BE2C (cell line): ENCODE measurements around the gene SLC38A9.

Source experiments
- DNase-seq: peaks from one replicate; pipeline ENCODE4 v3.0.0-alpha.2; 2020
- H3K27me3 ChIP-seq: fragments of 250-450 bp; sonication (Bioruptor Pico); 2 replicates; pipeline ENCODE4 v1.5.1; 2020; ENCODE audit warnings: mild to moderate bottlenecking
- H3K36me3 ChIP-seq: fragments of 250-450 bp; sonication (Bioruptor Pico); 2 replicates; pipeline ENCODE4 v1.5.1; 2020; ENCODE audit warnings: mild to moderate bottlenecking
- H3K4me1 ChIP-seq: fragments of 250-450 bp; sonication (Bioruptor Pico); 2 replicates; pipeline ENCODE4 v1.5.1; 2020
- H3K4me3 ChIP-seq: 2 replicates; pipeline ENCODE4 v1.5.1; 2011; ENCODE audit warnings: low read depth, low read length
- H3K9me3 ChIP-seq: fragments of 250-450 bp; sonication (Bioruptor Pico); 2 replicates; pipeline ENCODE4 v1.5.1; 2020
- TF ChIP-seq, protein P1 (sequence below): IDR thresholded peaks from 2 replicates; pipeline ENCODE4 v1.5.1; 2012; ENCODE audit warnings: mild to moderate bottlenecking, low read depth, low read length

The SLC38A9 gene

DNA sequence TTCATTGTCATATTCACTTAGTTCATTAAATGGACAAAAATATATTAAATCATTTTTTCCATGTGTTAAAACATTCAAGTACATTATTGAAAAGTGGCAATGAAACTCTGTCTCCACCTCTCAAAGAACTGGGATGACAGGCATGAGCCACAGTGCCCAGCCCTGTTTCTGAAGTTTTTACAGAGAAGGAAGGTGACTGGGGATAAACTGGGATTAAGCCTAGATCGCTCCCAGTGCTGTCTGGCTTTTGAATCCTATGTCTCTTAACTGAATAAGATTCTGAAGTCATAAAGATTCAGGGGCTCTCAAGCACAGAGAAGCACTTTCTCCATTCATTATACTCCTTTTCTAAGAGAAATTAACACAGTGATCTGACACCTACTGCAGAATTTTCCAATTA lies 88.3 kb downstream of the SLC38A9 start:
- H3K9me3 ChIP-seq = no peaks in the 10 kb centered on the region
- no peak for DNase-seq
- H3K27me3 ChIP-seq = no peaks in the 10 kb centered on the region
- no peaks in the 10 kb centered on the region for H3K36me3 ChIP-seq
- TF ChIP-seq, protein P1, sequence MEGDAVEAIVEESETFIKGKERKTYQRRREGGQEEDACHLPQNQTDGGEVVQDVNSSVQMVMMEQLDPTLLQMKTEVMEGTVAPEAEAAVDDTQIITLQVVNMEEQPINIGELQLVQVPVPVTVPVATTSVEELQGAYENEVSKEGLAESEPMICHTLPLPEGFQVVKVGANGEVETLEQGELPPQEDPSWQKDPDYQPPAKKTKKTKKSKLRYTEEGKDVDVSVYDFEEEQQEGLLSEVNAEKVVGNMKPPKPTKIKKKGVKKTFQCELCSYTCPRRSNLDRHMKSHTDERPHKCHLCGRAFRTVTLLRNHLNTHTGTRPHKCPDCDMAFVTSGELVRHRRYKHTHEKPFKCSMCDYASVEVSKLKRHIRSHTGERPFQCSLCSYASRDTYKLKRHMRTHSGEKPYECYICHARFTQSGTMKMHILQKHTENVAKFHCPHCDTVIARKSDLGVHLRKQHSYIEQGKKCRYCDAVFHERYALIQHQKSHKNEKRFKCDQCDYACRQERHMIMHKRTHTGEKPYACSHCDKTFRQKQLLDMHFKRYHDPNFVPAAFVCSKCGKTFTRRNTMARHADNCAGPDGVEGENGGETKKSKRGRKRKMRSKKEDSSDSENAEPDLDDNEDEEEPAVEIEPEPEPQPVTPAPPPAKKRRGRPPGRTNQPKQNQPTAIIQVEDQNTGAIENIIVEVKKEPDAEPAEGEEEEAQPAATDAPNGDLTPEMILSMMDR = no peak
- H3K4me1 ChIP-seq = peaks cover 5% of the 10 kb centered on the region
- H3K4me3 ChIP-seq = no peak overlapping the region

DNA sequence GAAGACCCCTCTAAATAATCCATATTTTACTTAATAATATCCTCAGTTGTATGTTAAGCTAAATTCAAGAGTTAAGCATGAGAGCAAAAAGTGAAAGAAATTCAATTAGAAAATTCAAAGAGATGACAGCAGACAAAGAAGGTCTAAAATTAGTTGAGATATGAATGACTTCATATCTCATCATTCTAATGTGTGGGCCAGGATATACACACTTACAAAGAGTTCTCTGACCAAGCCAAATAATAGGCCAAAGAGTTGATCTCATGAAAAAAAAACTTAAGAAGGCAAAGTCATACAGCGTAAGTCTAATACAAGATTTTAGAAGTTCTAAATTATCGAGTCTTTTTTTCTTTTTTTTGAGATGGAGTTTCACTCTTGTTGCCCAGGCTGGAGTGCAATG lies 89.7 kb downstream of the SLC38A9 start:
- H3K36me3 ChIP-seq = no peaks in the 10 kb centered on the region
- no peaks in the 10 kb centered on the region; the same call in 1 of the 2 replicates for H3K4me1 ChIP-seq
- H3K4me3 ChIP-seq = no peak overlapping the region
- DNase-seq = no peak
- TF ChIP-seq, protein P1 = no peak
- no peaks in the 10 kb centered on the region for H3K9me3 ChIP-seq
- no peaks in the 10 kb centered on the region for H3K27me3 ChIP-seq

DNA sequence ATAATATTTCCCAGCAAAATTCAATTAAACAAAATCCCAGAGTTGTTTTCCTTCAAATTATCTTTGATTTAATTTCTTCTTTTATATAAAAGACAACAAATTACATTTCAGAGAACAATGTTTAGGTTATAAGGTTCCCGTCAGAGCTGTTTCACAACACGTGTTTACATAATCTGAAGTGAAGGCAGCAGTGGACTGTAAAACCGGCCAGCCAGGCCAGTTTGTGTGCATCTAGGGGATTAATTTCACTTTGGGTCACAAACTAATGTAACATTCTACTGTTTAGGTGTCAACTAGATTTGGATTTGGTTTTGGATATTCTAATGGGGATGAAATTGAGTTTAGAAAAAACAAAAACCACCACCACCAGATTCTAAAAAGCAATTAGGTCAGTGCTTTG lies 90.9 kb downstream of the SLC38A9 start:
- H3K9me3 ChIP-seq = no peaks in the 10 kb centered on the region
- H3K27me3 ChIP-seq = no peaks in the 10 kb centered on the region
- H3K4me1 ChIP-seq = no peaks in the 10 kb centered on the region
- no peaks in the 10 kb centered on the region for H3K36me3 ChIP-seq
- no peak overlapping the region for H3K4me3 ChIP-seq
- no peak for DNase-seq
- TF ChIP-seq, protein P1 = no peak

DNA sequence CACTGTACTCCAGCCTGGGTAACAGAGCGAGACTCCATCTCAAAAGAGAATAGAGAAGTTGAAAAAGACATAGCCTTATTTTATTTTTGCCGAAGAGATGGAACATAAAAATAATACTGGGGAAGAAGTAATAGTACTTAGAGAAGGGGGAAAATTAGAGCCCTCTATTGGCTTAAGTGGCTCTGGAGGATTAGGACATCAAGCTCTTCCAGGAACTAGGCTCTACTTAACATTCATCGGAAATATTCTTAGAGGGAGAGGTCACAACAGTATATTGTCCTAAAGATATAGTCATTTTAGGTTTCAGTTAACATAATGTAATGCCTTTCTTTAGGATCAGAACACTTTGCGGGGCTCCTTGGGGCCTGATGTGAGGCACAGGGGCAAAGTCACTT lies 91.4 kb downstream of the SLC38A9 start:
- TF ChIP-seq, protein P1 = no peak
- Histone ChIP-seq H3K4me1 (no peaks in the 10 kb centered on the region), H3K27me3 (no peaks in the 10 kb centered on the region), H3K9me3 (no peaks in the 10 kb centered on the region), H3K4me3 (no peak overlapping the region), H3K36me3 (no peaks in the 10 kb centered on the region)
- no peak for DNase-seq

DNA sequence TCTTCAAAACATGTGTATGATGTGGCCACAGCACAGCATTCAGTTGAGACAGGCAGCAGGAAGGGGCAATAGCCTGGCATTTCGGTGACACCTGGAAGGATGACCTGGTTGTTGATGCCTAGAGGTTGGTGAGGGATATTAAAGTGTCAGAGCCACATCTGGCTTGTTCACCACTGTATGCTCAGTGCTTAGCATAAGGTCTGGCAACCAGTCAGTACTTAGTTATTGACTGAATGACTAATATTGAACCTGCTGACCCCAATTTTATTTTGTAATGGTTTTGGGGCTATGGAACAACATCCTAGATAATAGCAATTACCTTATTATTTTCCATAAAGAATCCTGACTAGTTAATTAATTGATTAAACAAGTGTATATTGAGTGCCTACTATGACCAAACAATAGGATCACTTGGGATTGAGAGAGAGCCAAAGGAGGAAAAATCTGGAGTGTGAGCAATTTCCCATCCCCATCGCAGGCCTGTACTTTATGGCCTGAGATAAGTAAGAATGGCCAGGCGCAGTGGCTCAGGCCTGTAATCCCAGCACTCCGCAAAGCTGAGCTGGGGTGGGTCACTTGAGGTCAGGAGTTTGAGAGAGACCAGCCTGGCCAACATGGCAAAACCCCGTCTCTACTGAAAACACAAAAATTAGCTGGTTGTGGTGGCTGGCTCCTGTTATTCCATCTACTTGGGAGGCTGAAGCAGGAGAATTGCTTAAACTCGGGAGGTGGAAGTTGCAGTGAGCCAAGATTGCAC lies 91.9 kb downstream of the SLC38A9 start:
- Histone ChIP-seq H3K27me3 (no peaks in the 10 kb centered on the region), H3K4me1 (no peaks in the 10 kb centered on the region), H3K4me3 (no peak overlapping the region), H3K36me3 (no peaks in the 10 kb centered on the region), H3K9me3 (no peaks in the 10 kb centered on the region)
- TF ChIP-seq, protein P1 = no peak
- DNase-seq = no peak

DNA sequence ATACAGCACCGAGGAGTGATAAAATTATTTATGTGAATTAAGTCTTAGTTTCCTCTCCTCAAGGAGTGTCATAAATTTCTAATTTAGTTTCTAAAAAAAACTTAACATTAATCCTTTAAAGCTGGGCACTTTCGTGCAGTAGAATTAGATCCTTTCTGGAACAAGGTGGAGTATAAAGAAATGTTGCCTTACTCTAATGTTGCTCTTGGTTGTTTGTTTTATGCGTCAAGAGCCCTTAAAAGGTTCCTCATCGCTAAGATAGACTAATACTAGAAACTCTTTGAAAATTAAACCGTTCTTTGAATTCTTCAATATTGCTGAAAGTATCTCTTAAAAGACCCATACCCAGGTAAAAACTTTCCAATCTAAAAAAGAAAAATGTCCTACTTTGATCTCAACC lies 93.8 kb downstream of the SLC38A9 start:
- no peak overlapping the region for H3K4me3 ChIP-seq
- H3K4me1 ChIP-seq = no peaks in the 10 kb centered on the region
- H3K27me3 ChIP-seq = no peaks in the 10 kb centered on the region
- no peaks in the 10 kb centered on the region; the same call in 1 of the 2 replicates for H3K9me3 ChIP-seq
- DNase-seq = no peak
- TF ChIP-seq, protein P1 = no peak
- H3K36me3 ChIP-seq = no peaks in the 10 kb centered on the region
